Spleen (tissue), 7 donors: ENCODE results near the gene TMEM220.

Source experiments
- CTCF ChIP-seq, 11 experiments: fragments of 200-600 bp in 7 of 11; fragments of 450-650 bp in 4 of 11; sonication (generic) in 4 of 11; IDR thresholded peaks in 8 of 11; conservative IDR thresholded peaks in 3 of 11; 1 replicate in 7 of 11; 2 replicates in 4 of 11; pipeline versions ENCODE4 v1.4.0 to v1.8.0; 2016 to 2021; ENCODE audit warnings: antibody characterized with exemption in 11 of 11, inconsistent platforms in 4 of 11, mild to moderate bottlenecking in 1 of 11
- POLR2A ChIP-seq, 3 donors: fragments of 450-650 bp; IDR thresholded peaks; one replicate each; pipeline ENCODE4 v1.5.1; 2017; ENCODE audit warnings: antibody characterized with exemption in 3 of 3, mild to moderate bottlenecking in 1 of 3
- POLR2AphosphoS5 ChIP-seq, 3 donors: sonication (generic); formaldehyde crosslinking; IDR thresholded peaks; one replicate each; pipeline ENCODE4 v1.5.1; 2017; ENCODE audit warnings: antibody characterized with exemption in 3 of 3
- donor health status: DM: no; HTN: no; CAD: no; lungs with moderate emphysema.
- donor health status: DM: no; HTN: no; CAD: no.
- donor health status: DM: no; HTN: no; CAD: no.

- TF ChIP-seq POLR2A (IDR thresholded peaks at IDR 0.05): no peak
- no peak for TF ChIP-seq CTCF (IDR thresholded peaks at IDR 0.05 in 8 of 11, conservative IDR thresholded peaks at IDR 0.05 in 3 of 11)
- TF ChIP-seq POLR2AphosphoS5 (IDR thresholded peaks at IDR 0.05): no peak
Measured at GRCh38 chr17:10745231-10745630, 15.4 kb upstream of the TMEM220 start.
